ENCODE data around the gene DCUN1D5. TPM values are rescaled to one million over a fixed set of nuclear protein-coding genes. Genes with fewer than 3 reads are reported as not detected.

Gene DCUN1D5
- total RNA-seq, 1 experiment from 2014 or later = 42.7 TPM

DNA sequence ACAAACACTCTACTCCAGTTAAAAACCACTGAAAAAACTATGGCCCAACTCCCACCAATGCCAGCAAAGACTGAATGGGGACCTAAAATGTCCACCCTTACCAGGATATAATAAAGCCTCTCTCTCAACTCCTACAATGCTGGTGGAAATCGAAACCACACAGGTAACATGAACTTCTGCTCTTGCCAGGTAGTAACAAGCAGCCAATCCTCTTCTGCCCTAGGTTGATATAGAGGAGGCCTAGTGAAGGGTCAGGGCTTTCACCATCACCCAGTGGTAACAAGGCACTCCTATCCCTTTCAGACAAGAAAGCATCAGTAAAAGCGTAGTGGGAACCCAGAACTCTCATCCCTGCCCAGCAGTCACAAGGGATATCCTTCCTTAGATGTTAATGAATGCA is 22.6 kb downstream of the DCUN1D5 start:
- no peak for DNase-seq
- ChIA-PET POLR2A (ENCODE audit: unreplicated experiment) (no interaction called here), CTCF (no interaction called here)
- H3K27ac ChIP-seq = no peak overlapping the region
- no peak overlapping the region for H3K4me2 ChIP-seq
- no peak for TF ChIP-seq EZH2 (IDR thresholded peaks at IDR 0.05; ENCODE audit: low read depth)
- TF ChIP-seq, protein P1, sequence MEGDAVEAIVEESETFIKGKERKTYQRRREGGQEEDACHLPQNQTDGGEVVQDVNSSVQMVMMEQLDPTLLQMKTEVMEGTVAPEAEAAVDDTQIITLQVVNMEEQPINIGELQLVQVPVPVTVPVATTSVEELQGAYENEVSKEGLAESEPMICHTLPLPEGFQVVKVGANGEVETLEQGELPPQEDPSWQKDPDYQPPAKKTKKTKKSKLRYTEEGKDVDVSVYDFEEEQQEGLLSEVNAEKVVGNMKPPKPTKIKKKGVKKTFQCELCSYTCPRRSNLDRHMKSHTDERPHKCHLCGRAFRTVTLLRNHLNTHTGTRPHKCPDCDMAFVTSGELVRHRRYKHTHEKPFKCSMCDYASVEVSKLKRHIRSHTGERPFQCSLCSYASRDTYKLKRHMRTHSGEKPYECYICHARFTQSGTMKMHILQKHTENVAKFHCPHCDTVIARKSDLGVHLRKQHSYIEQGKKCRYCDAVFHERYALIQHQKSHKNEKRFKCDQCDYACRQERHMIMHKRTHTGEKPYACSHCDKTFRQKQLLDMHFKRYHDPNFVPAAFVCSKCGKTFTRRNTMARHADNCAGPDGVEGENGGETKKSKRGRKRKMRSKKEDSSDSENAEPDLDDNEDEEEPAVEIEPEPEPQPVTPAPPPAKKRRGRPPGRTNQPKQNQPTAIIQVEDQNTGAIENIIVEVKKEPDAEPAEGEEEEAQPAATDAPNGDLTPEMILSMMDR (conservative IDR thresholded peaks at IDR 0.05) = no peak
- no peaks in the 10 kb centered on the region for H3K4me1 ChIP-seq (replicated peaks; ENCODE audit: insufficient read depth)
- no peak overlapping the region for H2AFZ ChIP-seq
- no peaks in the 10 kb centered on the region; the same call in 1 of the 2 replicates for H3K9me2 ChIP-seq (ENCODE audit: insufficient read depth)
- peaks cover 57% of the 10 kb centered on the region for H3K36me3 ChIP-seq (ENCODE audit: low read depth)
- H4K20me1 ChIP-seq (ENCODE audit: insufficient read depth) = peaks cover 38% of the 10 kb centered on the region
- no TSS peak for BruUV-seq (replicated peaks)
- H3K9me3 ChIP-seq (ENCODE audit: insufficient read depth, low read depth) = no peaks in the 10 kb centered on the region
- H3K79me2 ChIP-seq (ENCODE audit: low read depth) = peaks cover 59% of the 10 kb centered on the region
- no peak overlapping the region for H3K4me3 ChIP-seq
- no peaks in the 10 kb centered on the region for H3K27me3 ChIP-seq (ENCODE audit: insufficient read depth, low read depth)
- H3F3A ChIP-seq (ENCODE audit: insufficient read depth, low read depth) = 0 out of 2 replicates have a peak, but pooled peaks cover 2% of the 10 kb centered on the region
- intact Hi-C loops (cut with micrococcal nuclease; ENCODE audit: unreplicated experiment) = no loop called here

DNA sequence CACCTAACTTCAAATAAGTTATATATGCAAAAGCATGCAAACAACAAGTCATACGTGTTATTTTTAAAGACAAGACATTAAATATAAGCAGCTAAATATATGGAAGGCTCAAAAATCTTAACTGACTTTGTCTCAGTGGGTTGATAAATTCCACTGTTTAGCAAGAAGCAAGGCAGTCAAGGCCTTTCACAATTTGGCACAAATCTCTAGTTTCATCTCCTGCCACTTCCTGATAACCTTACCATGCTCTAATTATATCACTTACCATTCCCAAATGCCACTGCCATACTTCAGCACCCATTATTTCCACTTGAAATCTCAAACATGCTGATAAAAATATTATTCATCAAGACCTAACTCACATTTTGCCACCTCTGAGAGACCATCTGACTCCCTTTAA is 24.8 kb downstream of the DCUN1D5 start:
- Histone ChIP-seq H3K4me3 (no peak overlapping the region), H3K36me3 (ENCODE audit: low read depth) (peaks cover 66% of the 10 kb centered on the region), H3K9me2 (ENCODE audit: insufficient read depth) (no peaks in the 10 kb centered on the region; the same call in 1 of the 2 replicates), H3K9me3 (ENCODE audit: insufficient read depth, low read depth) (no peaks in the 10 kb centered on the region), H3K4me1 (replicated peaks; ENCODE audit: insufficient read depth) (no peaks in the 10 kb centered on the region), H2AFZ (no peak overlapping the region), H3K27ac (no peak overlapping the region), H3K79me2 (ENCODE audit: low read depth) (peaks cover 42% of the 10 kb centered on the region), H4K20me1 (ENCODE audit: insufficient read depth) (peaks cover 38% of the 10 kb centered on the region), H3K4me2 (no peak overlapping the region), H3K27me3 (ENCODE audit: insufficient read depth, low read depth) (no peaks in the 10 kb centered on the region), H3F3A (ENCODE audit: insufficient read depth, low read depth) (0 out of 2 replicates have a peak, but pooled peaks cover 2% of the 10 kb centered on the region)
- ChIA-PET CTCF (no interaction called here), POLR2A (ENCODE audit: unreplicated experiment) (no interaction called here)
- DNase-seq = no peak
- intact Hi-C loops (cut with micrococcal nuclease; ENCODE audit: unreplicated experiment) = no loop called here
- TF ChIP-seq, protein P1 (conservative IDR thresholded peaks at IDR 0.05) = no peak
- no peak for TF ChIP-seq EZH2 (IDR thresholded peaks at IDR 0.05; ENCODE audit: low read depth)
- no TSS peak for BruUV-seq (replicated peaks)

DNA sequence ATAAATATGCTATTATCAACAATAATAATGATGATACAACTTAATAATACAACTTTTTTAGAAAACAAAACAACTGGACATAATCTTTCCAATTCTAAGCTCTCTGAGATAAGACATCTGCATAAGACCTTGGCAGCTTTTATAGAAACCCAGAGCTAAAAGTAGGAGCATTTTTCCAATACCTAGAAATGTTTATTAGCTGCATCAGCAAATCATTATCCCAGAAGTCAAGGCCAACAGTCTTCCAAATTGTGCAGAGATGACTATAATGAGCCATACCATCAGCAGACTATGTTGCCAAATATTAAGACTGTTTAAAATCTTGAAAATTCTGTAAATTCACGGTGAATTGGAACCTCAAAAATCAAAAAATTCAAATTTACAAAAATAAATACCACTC is 30.3 kb downstream of the DCUN1D5 start:
- Histone ChIP-seq H3K27ac (no peak overlapping the region), H3K9me2 (ENCODE audit: insufficient read depth) (no peaks in the 10 kb centered on the region), H3K4me3 (no peak overlapping the region), H3K36me3 (ENCODE audit: low read depth) (peaks cover 61% of the 10 kb centered on the region), H3K4me2 (no peak overlapping the region), H3K4me1 (replicated peaks; ENCODE audit: insufficient read depth) (no peaks in the 10 kb centered on the region), H3K9me3 (ENCODE audit: insufficient read depth, low read depth) (no peaks in the 10 kb centered on the region), H4K20me1 (ENCODE audit: insufficient read depth) (peaks cover 10% of the 10 kb centered on the region; the same call in 1 of the 2 replicates), H3K79me2 (ENCODE audit: low read depth) (no peaks in the 10 kb centered on the region), H3F3A (ENCODE audit: insufficient read depth, low read depth) (peaks cover 15% of the 10 kb centered on the region), H3K27me3 (ENCODE audit: insufficient read depth, low read depth) (no peaks in the 10 kb centered on the region), H2AFZ (no peak overlapping the region)
- TF ChIP-seq EZH2 (IDR thresholded peaks at IDR 0.05; ENCODE audit: low read depth) = no peak
- TF ChIP-seq, protein P1 (conservative IDR thresholded peaks at IDR 0.05) = no peak
- BruUV-seq (replicated peaks) = no TSS peak
- intact Hi-C loops (cut with micrococcal nuclease; ENCODE audit: unreplicated experiment) = no loop called here
- DNase-seq = no peak
- ChIA-PET CTCF (no interaction called here), POLR2A (ENCODE audit: unreplicated experiment) (no interaction called here)

Data from PC-9 (cell line).